H9 (cell line): ENCODE data around the gene EFCAB5. TPM values are rescaled to one million over a fixed set of nuclear protein-coding genes. Genes with fewer than 3 reads are reported as not detected.

Source experiments
- DNase-seq: peaks from one replicate; pipeline ENCODE4 v3.0.0-alpha.2; 2017
- H2AFZ ChIP-seq: one replicate; pipeline ENCODE4 v1.6.1; 2013; ENCODE audit warnings: mild to moderate bottlenecking, low read length, control low read depth, moderate library complexity
- H2AK5ac ChIP-seq: 2 replicates; pipeline ENCODE4 v1.6.1; 2013; ENCODE audit warnings: low read length, control low read depth, mixed read lengths; ENCODE audit not compliant: insufficient read length
- H2BK120ac ChIP-seq: one replicate; pipeline ENCODE4 v1.6.1; 2013; ENCODE audit warnings: low read depth, mild to moderate bottlenecking, low read length, control low read depth, inconsistent platforms; ENCODE audit not compliant: poor library complexity, severe bottlenecking
- H2BK12ac ChIP-seq: 2 replicates; pipeline ENCODE4 v1.6.1; 2013; ENCODE audit warnings: low read length, control low read depth, mixed read lengths, low read depth; ENCODE audit not compliant: insufficient read length
- H2BK15ac ChIP-seq: 2 replicates; pipeline ENCODE4 v1.6.1; 2013; ENCODE audit warnings: low read depth, low read length, control low read depth
- H2BK20ac ChIP-seq: one replicate; pipeline ENCODE4 v1.6.1; 2013; ENCODE audit warnings: low read depth, mild to moderate bottlenecking, low read length, control low read depth, inconsistent platforms; ENCODE audit not compliant: poor library complexity, severe bottlenecking
- H2BK5ac ChIP-seq: 2 replicates; pipeline ENCODE4 v1.6.1; 2013; ENCODE audit warnings: low read length, control low read depth, mixed read lengths; ENCODE audit not compliant: insufficient read length
- H3K14ac ChIP-seq: 2 replicates; pipeline ENCODE4 v1.6.1; 2013; ENCODE audit warnings: low read length, control low read depth; ENCODE audit not compliant: insufficient read depth
- H3K18ac ChIP-seq: 2 replicates; pipeline ENCODE4 v1.6.1; 2013; ENCODE audit warnings: low read depth, mild to moderate bottlenecking, mixed read lengths, low read length, control low read depth; ENCODE audit not compliant: insufficient read length
- H3K23ac ChIP-seq: 2 replicates; pipeline ENCODE4 v1.6.1; 2013; ENCODE audit warnings: low read length, control low read depth, mixed read lengths, low read depth; ENCODE audit not compliant: insufficient read length
- H3K23me2 ChIP-seq: 2 replicates; pipeline ENCODE4 v1.6.1; 2013; ENCODE audit warnings: low read depth, mild to moderate bottlenecking, mixed read lengths, low read length, control low read depth; ENCODE audit not compliant: insufficient read length, poor library complexity, severe bottlenecking
- H3K27ac ChIP-seq: 2 replicates; pipeline ENCODE4 v1.5.1; 2013; ENCODE audit warnings: low read length, control low read depth, mixed read lengths, low read depth; ENCODE audit not compliant: insufficient read length
- H3K27me3 ChIP-seq: 2 replicates; pipeline ENCODE4 v1.6.1; 2013; ENCODE audit warnings: low read length, control low read depth, inconsistent platforms; ENCODE audit not compliant: insufficient read depth
- H3K4ac ChIP-seq: 2 replicates; pipeline ENCODE4 v1.6.1; 2013; ENCODE audit warnings: low read depth, mild to moderate bottlenecking, control low read depth, inconsistent platforms, low read length, moderate library complexity
- H3K4me1 ChIP-seq: 2 replicates; pipeline ENCODE4 v1.6.1; 2013; ENCODE audit warnings: low read length, control low read depth, inconsistent platforms; ENCODE audit not compliant: insufficient read depth
- H3K4me2 ChIP-seq: 2 replicates; pipeline ENCODE4 v1.6.1; 2013; ENCODE audit warnings: low read length, control low read depth, mixed read lengths; ENCODE audit not compliant: insufficient read length, insufficient read depth
- H3K56ac ChIP-seq: 2 replicates; pipeline ENCODE4 v1.6.1; 2013; ENCODE audit warnings: low read depth, mild to moderate bottlenecking, mixed read lengths, low read length, control low read depth; ENCODE audit not compliant: insufficient read length
- H3K79me1 ChIP-seq: 2 replicates; pipeline ENCODE4 v1.6.1; 2013; ENCODE audit warnings: low read depth, mild to moderate bottlenecking, moderate library complexity, low read length, control low read depth, inconsistent platforms; ENCODE audit not compliant: insufficient read depth, poor library complexity, severe bottlenecking
- H3K79me2 ChIP-seq: 2 replicates; pipeline ENCODE4 v1.6.1; 2013; ENCODE audit warnings: low read length, control low read depth, inconsistent platforms; ENCODE audit not compliant: insufficient read depth
- H3K9ac ChIP-seq: 2 replicates; pipeline ENCODE4 v1.6.1; 2013; ENCODE audit warnings: low read length, control low read depth, mixed read lengths; ENCODE audit not compliant: insufficient read length; ENCODE audit errors: extremely low read depth
- H3K9me3 ChIP-seq: one replicate; pipeline ENCODE4 v1.6.1; 2013; ENCODE audit warnings: low read depth, low read length, inconsistent platforms; ENCODE audit not compliant: control insufficient read depth
- H3T11ph ChIP-seq: one replicate; pipeline ENCODE4 v1.6.1; 2013; ENCODE audit warnings: mild to moderate bottlenecking, low read length, control low read depth, inconsistent platforms
- H4K20me1 ChIP-seq: one replicate; pipeline ENCODE4 v1.6.1; 2013; ENCODE audit not compliant: control insufficient read depth, insufficient read length, insufficient read depth
- H4K5ac ChIP-seq: 2 replicates; pipeline ENCODE4 v1.6.1; 2013; ENCODE audit warnings: low read depth, mild to moderate bottlenecking, mixed read lengths, low read length, control low read depth; ENCODE audit not compliant: insufficient read length
- H4K8ac ChIP-seq: replicated peaks from 2 replicates; pipeline ENCODE4 v1.6.1; 2013; ENCODE audit warnings: low read length, control low read depth, mixed read lengths, low read depth; ENCODE audit not compliant: insufficient read length
- H4K91ac ChIP-seq: 2 replicates; pipeline ENCODE4 v1.6.1; 2013; ENCODE audit warnings: low read depth, mild to moderate bottlenecking, moderate library complexity, mixed read lengths, low read length, control low read depth; ENCODE audit not compliant: insufficient read length
- H3K27ac Mint-ChIP-seq, 3 experiments: 2 replicates in 2 of 3; 3 replicates in 1 of 3; pipeline ENCODE4 v1.8.0; 2020 to 2021; ENCODE audit warnings: mixed read lengths in 3 of 3, mild to moderate bottlenecking in 1 of 3, moderate library complexity in 1 of 3
- H3K27me3 Mint-ChIP-seq: 2 replicates; pipeline ENCODE4 v1.8.0; 2021; ENCODE audit warnings: low read depth, mild to moderate bottlenecking, moderate library complexity, mixed read lengths
- H3K36me3 Mint-ChIP-seq, 3 experiments: 2 replicates in 2 of 3; 3 replicates in 1 of 3; pipeline ENCODE4 v1.8.0; 2020 to 2021; ENCODE audit warnings: low read depth in 3 of 3, mixed read lengths in 3 of 3; ENCODE audit not compliant: insufficient read depth in 1 of 3
- H3K4me1 Mint-ChIP-seq, 2 experiments: 2 replicates each; pipeline ENCODE4 v1.8.0; 2020; ENCODE audit warnings: mixed read lengths in 2 of 2
- H3K4me3 Mint-ChIP-seq, 2 experiments: 2 replicates in 1 of 2; 3 replicates in 1 of 2; pipeline ENCODE4 v1.8.0; 2020 to 2021; ENCODE audit warnings: mild to moderate bottlenecking in 2 of 2, mixed read lengths in 2 of 2, moderate library complexity in 1 of 2
- H3K9me3 Mint-ChIP-seq, 2 experiments: 2 replicates in 1 of 2; 3 replicates in 1 of 2; pipeline ENCODE4 v1.8.0; 2020; ENCODE audit warnings: mild to moderate bottlenecking in 2 of 2, mixed read lengths in 2 of 2, moderate library complexity in 1 of 2
- WGBS: extraction: QIAGEN DNeasy Blood & Tissue Kit; methylation state at CpG from one replicate; pipeline ENCODE4 v1.1.7; 2013; ENCODE audit warnings: missing lambda C conversion rate, low lambda C conversion rate, mixed read lengths; ENCODE audit not compliant: insufficient read length; ENCODE audit errors: extremely low coverage; 5-methylcytosine and 5-hydroxymethylcytosine counted together
- total RNA-seq: library from RNA; stranded (reverse); gene quantifications from 2 replicates; pipeline ENCODE4 v1.2.1, GENCODE V29; 2021
- TF ChIP-seq, protein P1 (sequence below): fragments of 200-600 bp; sonication (generic); conservative IDR thresholded peaks from 3 replicates; pipeline ENCODE4 v1.8.0; 2021; ENCODE audit warnings: antibody characterized with exemption, mild to moderate bottlenecking

The EFCAB5 gene
- total RNA-seq, 1 experiment from 2014 or later, result not detected

DNA sequence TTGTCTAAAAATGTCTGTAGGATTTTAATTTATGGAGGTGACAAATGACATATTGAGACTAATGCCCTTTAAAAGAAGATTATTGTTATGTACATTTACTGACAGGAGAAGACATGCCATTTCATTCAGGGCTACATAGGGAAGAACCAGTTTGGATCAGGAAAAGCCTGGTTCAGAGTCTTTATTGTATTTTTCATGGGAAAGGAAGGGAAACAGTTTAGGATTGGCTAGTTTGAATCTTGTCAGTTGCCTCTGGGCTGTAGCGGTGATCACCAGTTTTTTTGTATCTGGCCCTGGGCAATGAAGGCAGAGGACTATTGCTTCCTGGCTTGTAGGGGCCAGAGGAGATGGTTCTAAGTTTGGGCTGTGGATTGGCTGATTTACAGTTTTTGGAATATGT is 206.9 kb downstream of the EFCAB5 start:
- Histone ChIP-seq H4K5ac (no peak overlapping the region), H3K23me2 (no peaks in the 10 kb centered on the region), H2AK5ac (no peak overlapping the region), H2BK20ac (no peak overlapping the region), H3K79me2 (peaks cover under 1% of the 10 kb centered on the region; the same call in 1 of the 2 replicates), H2AFZ (no peak overlapping the region), H2BK12ac (no peak overlapping the region), H3K4me2 (no peak overlapping the region), H3T11ph (no peak overlapping the region), H4K8ac (no peak overlapping the region), H4K91ac (no peak overlapping the region), H3K18ac (no peak overlapping the region), H4K20me1 (peaks cover under 1% of the 10 kb centered on the region), H3K27me3 (no peaks in the 10 kb centered on the region), H3K4me1 (no peaks in the 10 kb centered on the region), H3K56ac (no peak overlapping the region), H2BK120ac (no peak overlapping the region), H3K79me1 (no peaks in the 10 kb centered on the region), H3K27ac (no peak overlapping the region), H2BK15ac (no peak overlapping the region), H3K14ac (no peak overlapping the region), H3K4ac (no peak overlapping the region), H3K9me3 (no peaks in the 10 kb centered on the region), H3K9ac (no peak overlapping the region), H2BK5ac (no peak overlapping the region), H3K23ac (no peak overlapping the region)
- no peaks in the 10 kb centered on the region for H3K27me3 Mint-ChIP-seq
- WGBS, result no CpG with 5 or more reads among the region's 1 CpG
- no peaks in the 10 kb centered on the region for H3K9me3 Mint-ChIP-seq
- peaks cover 0 to 5% of the 10 kb centered on the region in 2 experiments; a peak in 2 of 4 replicates for H3K4me1 Mint-ChIP-seq
- peaks cover 3 to 13% (median 11%) of the 10 kb centered on the region in 3 experiments; a peak in 5 of 7 replicates for H3K36me3 Mint-ChIP-seq
- TF ChIP-seq, protein P1, sequence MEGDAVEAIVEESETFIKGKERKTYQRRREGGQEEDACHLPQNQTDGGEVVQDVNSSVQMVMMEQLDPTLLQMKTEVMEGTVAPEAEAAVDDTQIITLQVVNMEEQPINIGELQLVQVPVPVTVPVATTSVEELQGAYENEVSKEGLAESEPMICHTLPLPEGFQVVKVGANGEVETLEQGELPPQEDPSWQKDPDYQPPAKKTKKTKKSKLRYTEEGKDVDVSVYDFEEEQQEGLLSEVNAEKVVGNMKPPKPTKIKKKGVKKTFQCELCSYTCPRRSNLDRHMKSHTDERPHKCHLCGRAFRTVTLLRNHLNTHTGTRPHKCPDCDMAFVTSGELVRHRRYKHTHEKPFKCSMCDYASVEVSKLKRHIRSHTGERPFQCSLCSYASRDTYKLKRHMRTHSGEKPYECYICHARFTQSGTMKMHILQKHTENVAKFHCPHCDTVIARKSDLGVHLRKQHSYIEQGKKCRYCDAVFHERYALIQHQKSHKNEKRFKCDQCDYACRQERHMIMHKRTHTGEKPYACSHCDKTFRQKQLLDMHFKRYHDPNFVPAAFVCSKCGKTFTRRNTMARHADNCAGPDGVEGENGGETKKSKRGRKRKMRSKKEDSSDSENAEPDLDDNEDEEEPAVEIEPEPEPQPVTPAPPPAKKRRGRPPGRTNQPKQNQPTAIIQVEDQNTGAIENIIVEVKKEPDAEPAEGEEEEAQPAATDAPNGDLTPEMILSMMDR, result no peak
- no peak for DNase-seq
- H3K27ac Mint-ChIP-seq, result peak overlapping the region in 2 of 3 experiments; percentile 44 to 47; a peak in 3 of 7 replicates
- H3K4me3 Mint-ChIP-seq, result no peak overlapping the region
